CD4-positive, alpha-beta T cell treated with Interleukin-15 for 4 hours (primary cell): ENCODE measurements around the gene CRTAC1.
"Not testable (repeated sequence)": the region's sequence is repeated elsewhere in the genome, so short reads cannot be mapped to it uniquely, and the experiment has no call there.

Source experiments
- DNase-seq: peaks from one replicate; pipeline ENCODE4 v3.0.0-alpha.2; 2020; ENCODE audit warnings: low spot score

CRTAC1 gene

GRCh38 chr10:97842114-97842513, 188.3 kb downstream of the CRTAC1 start:
- not testable (repeated sequence) for DNase-seq

GRCh38 chr10:97841166-97841565, 189.3 kb downstream of the CRTAC1 start:
- DNase-seq, result not testable (repeated sequence)

GRCh38 chr10:97838091-97838490, 192.3 kb downstream of the CRTAC1 start:
- DNase-seq, result no peak

GRCh38 chr10:97836446-97836845, 194.0 kb downstream of the CRTAC1 start:
- no peak for DNase-seq

- DNase-seq, result no peak
Observed at GRCh38 chr10:97831259-97831658, 199.2 kb downstream of the CRTAC1 start.

- no peak for DNase-seq
Observed at GRCh38 chr10:97830064-97830463, 200.4 kb downstream of the CRTAC1 start.

- no peak for DNase-seq
Observed at GRCh38 chr10:97828721-97829120, 201.7 kb downstream of the CRTAC1 start.

GRCh38 chr10:97827702-97828291, 202.6 kb downstream of the CRTAC1 start:
- no peak for DNase-seq

- no peak for DNase-seq
Observed at GRCh38 chr10:97826892-97827291, 203.5 kb downstream of the CRTAC1 start.

- no peak for DNase-seq
Observed at GRCh38 chr10:97825020-97825760, 205.2 kb downstream of the CRTAC1 start.

- no peak for DNase-seq
Observed at GRCh38 chr10:97823734-97824133, 206.7 kb downstream of the CRTAC1 start.

GRCh38 chr10:97822261-97822687, 208.1 kb downstream of the CRTAC1 start:
- DNase-seq, result no peak

- no peak for DNase-seq
Observed at GRCh38 chr10:97821308-97822038, 208.9 kb downstream of the CRTAC1 start.

- no peak for DNase-seq
Observed at GRCh38 chr10:97820096-97820704, 210.2 kb downstream of the CRTAC1 start.

- no peak for DNase-seq
Observed at GRCh38 chr10:97818572-97818971, 211.8 kb downstream of the CRTAC1 start.

GRCh38 chr10:97816609-97817008, 213.8 kb downstream of the CRTAC1 start:
- DNase-seq, result no peak
